Calu3 (cell line): ENCODE results near the gene GPR62. TPM values are rescaled to one million over a fixed set of nuclear protein-coding genes. Genes with fewer than 3 reads are reported as not detected.

Source experiments
- BruUV-seq: library from RNA; stranded (reverse); fragments of 400-500 nt; replicated peaks from 2 replicates; lab custom pipeline; 2021; lab: Mats Ljungman, UMichigan
- CTCF ChIA-PET: fragments of 300-600 bp; sonication (Branson Sonifier 250); formaldehyde crosslinking; loops from one replicate; lab custom pipeline; 2022; ENCODE audit warnings: antibody characterized with exemption; lab: Charles Lee
- DNase-seq: peaks from one replicate; pipeline ENCODE4 v3.0.0; 2022
- H3K27ac Mint-ChIP-seq: one replicate; pipeline ENCODE4 v1.8.0; 2022; ENCODE audit warnings: mixed read lengths; ENCODE audit not compliant: unreplicated experiment
- H3K27me3 Mint-ChIP-seq: one replicate; pipeline ENCODE4 v1.8.0; 2022; ENCODE audit warnings: mixed read lengths; ENCODE audit not compliant: unreplicated experiment
- H3K36me3 Mint-ChIP-seq: one replicate; pipeline ENCODE4 v1.8.0; 2022; ENCODE audit warnings: mild to moderate bottlenecking, moderate library complexity, mixed read lengths; ENCODE audit not compliant: insufficient read depth, unreplicated experiment
- H3K4me1 Mint-ChIP-seq: one replicate; pipeline ENCODE4 v1.8.0; 2022; ENCODE audit warnings: mild to moderate bottlenecking, low read depth, mixed read lengths; ENCODE audit not compliant: unreplicated experiment
- H3K4me3 Mint-ChIP-seq: one replicate; pipeline ENCODE4 v1.8.0; 2022; ENCODE audit warnings: mild to moderate bottlenecking, low read depth, moderate library complexity, mixed read lengths; ENCODE audit not compliant: unreplicated experiment
- H3K9me3 Mint-ChIP-seq: one replicate; pipeline ENCODE4 v1.8.0; 2022; ENCODE audit warnings: low read depth, mixed read lengths; ENCODE audit not compliant: unreplicated experiment
- CTCF ChIP-seq: fragments of 200-600 bp; IDR thresholded peaks from one replicate; pipeline ENCODE4 v1.8.0; 2022; ENCODE audit warnings: antibody characterized with exemption; ENCODE audit not compliant: unreplicated experiment
- intact Hi-C: fragments of 100-400 bp; cut with micrococcal nuclease; formaldehyde crosslinking; loops from one replicate; pipeline ENCODE4 v1.10.0; 2022; ENCODE audit not compliant: unreplicated experiment
- total RNA-seq: library from RNA; stranded (reverse); gene quantifications from 2 replicates; pipeline ENCODE4 v1.2.3, GENCODE V29; 2022

The GPR62 gene
- total RNA-seq, 1 experiment from 2014 or later: not detected

- Mint-ChIP-seq H3K9me3 (no peaks in the 10 kb centered on the region), H3K27me3 (no peaks in the 10 kb centered on the region), H3K4me1 (no peaks in the 10 kb centered on the region), H3K27ac (no peak overlapping the region), H3K36me3 (peaks cover 36% of the 10 kb centered on the region), H3K4me3 (no peak overlapping the region)
- CTCF ChIA-PET: no interaction called here
- no peak for DNase-seq
- intact Hi-C loops: no loop called here
- TF ChIP-seq CTCF: no peak
- no TSS peak for BruUV-seq
Observed at GRCh38 chr3:51934139-51934850, 20.9 kb upstream of the GPR62 start.

GRCh38 chr3:51934991-51935885 lies 19.9 kb upstream of the GPR62 start:
- H3K27ac Mint-ChIP-seq: no peak overlapping the region
- DNase-seq: no peak
- TF ChIP-seq CTCF: no peak
- H3K36me3 Mint-ChIP-seq: peaks cover 38% of the 10 kb centered on the region
- no peaks in the 10 kb centered on the region for H3K9me3 Mint-ChIP-seq
- intact Hi-C loops: no loop called here
- no TSS peak for BruUV-seq
- H3K27me3 Mint-ChIP-seq: no peaks in the 10 kb centered on the region
- CTCF ChIA-PET: interaction anchor here (0.6 kb wide), 1 partner anchor 34 kb away, joined by 10 read pairs; no protein-coding TSS in a partner anchor
- H3K4me1 Mint-ChIP-seq: no peaks in the 10 kb centered on the region
- H3K4me3 Mint-ChIP-seq: no peak overlapping the region

GRCh38 chr3:51935886-51936755 lies 19.1 kb upstream of the GPR62 start:
- no peaks in the 10 kb centered on the region for H3K9me3 Mint-ChIP-seq
- H3K27me3 Mint-ChIP-seq: no peaks in the 10 kb centered on the region
- intact Hi-C loops: no loop called here
- no peak overlapping the region for H3K4me3 Mint-ChIP-seq
- no peak for DNase-seq
- BruUV-seq: no TSS peak
- H3K27ac Mint-ChIP-seq: no peak overlapping the region
- CTCF ChIA-PET: no interaction called here
- H3K4me1 Mint-ChIP-seq: peaks cover 8% of the 10 kb centered on the region
- H3K36me3 Mint-ChIP-seq: peaks cover 44% of the 10 kb centered on the region
- TF ChIP-seq CTCF: no peak

GRCh38 chr3:51937014-51937413 lies 18.2 kb upstream of the GPR62 start:
- intact Hi-C loops: no loop called here
- peaks cover 48% of the 10 kb centered on the region for H3K36me3 Mint-ChIP-seq
- H3K27me3 Mint-ChIP-seq: no peaks in the 10 kb centered on the region
- H3K27ac Mint-ChIP-seq: no peak overlapping the region
- no peak for TF ChIP-seq CTCF
- CTCF ChIA-PET: no interaction called here
- no peak for DNase-seq
- no TSS peak for BruUV-seq
- H3K4me1 Mint-ChIP-seq: peaks cover 9% of the 10 kb centered on the region
- no peaks in the 10 kb centered on the region for H3K9me3 Mint-ChIP-seq
- H3K4me3 Mint-ChIP-seq: no peak overlapping the region
